Putamen (tissue), 1 donor: ENCODE data around the gene EXOC6.

Experiments used
- DNase-seq: peaks from one replicate; pipeline ENCODE4 v3.0.0-alpha.2; 2016; ENCODE audit warnings: low spot score

The EXOC6 gene

DNA sequence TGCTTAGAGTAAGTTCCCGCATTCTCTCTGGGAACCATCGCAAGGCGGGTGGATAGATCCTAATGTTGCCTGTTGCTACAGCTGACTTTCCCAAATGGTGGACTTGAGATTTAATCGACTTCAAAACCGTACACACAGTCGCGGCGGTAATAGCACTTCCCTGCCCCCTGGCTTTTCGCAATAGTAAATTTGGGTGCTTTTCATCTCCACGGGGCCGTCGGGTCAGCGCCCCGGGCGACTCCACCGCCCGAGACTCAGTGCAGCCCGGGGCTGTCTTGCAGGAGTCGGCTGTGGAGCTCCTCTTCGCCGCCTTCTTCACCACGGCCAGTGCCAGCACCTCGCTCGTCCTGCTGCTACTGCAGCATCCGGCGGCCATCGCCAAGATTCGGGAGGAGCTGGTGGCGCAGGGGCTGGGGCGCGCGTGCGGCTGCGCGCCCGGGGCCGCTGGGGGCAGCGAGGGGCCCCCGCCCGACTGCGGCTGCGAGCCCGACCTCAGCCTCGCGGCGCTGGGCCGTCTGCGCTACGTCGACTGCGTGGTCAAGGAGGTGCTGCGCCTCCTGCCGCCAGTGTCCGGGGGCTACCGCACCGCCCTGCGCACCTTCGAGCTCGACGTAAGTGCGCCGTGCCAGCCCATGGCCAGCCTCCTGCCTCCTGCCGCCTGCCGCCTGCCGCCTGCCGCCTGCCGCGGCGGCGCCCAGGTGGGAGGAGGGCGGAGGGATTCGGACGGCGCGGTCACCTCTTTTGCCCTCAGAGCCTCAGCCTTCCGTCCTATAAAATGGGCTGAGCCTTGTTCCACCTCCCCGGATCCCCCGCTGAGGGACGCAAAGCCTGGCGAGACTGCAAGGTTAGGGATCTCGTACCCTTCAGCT is 217.6 kb downstream of the EXOC6 start:
- no peak for DNase-seq

DNA sequence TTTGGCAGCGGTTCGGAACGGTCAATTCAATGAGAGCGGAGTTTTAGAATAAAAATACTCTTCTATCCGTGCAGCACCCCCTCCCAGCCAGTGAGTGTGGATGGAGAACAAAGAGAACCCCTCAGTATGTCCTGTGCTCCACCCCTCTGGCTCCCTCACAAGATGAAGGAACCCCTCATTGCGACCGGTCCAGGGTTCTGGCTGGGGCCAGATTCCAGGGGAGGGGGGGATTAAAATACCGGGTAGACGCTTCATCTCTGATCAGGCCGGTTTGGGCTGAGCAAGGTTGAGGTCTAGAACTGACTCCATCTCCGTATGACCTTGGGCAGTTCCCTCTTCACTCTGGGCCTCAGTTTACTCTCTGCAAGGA is 218.2 kb downstream of the EXOC6 start:
- DNase-seq = no peak

DNA sequence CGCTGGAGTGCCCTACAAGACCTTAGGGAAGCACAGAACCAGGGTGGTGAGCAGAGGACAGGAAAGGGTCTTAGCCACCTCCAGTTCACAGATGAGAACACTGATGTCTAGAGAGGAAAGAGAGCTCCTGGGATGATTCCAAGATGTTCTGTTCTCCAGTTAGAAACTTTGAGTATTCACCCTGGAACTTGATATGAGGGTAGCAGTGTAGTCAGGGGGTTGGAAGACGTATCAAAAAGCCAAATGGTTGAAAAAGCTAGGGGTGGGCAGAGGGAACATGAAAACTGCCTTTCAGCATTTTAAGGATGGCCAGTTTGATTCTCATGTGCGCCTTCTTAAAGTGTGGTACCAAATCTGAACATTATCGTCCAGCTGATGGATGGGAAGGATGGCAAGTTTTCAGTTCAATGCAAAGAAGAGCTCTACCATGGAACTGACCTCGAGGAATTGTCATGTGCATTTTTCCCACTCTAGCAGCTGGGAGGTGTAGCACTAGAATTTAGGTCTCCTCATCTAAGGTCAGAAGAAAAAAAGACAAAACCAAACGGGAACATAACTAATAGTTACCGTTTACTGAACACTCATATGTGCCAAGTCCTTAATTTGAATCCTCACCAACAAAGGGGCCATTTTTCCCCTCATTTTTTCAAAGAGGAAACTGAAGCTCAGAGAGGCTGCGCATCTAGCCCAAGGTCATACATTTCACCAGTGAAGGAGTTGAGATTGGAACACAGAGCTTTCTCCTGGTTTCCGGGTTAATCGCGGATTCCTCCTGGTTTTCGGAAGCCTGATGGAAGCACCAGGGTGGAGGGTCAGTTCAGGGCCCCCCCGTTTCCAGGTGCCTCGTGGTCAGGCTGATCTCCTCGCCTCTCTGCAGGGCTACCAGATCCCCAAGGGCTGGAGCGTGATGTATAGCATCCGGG is 219.4 kb downstream of the EXOC6 start:
- DNase-seq = no peak

DNA sequence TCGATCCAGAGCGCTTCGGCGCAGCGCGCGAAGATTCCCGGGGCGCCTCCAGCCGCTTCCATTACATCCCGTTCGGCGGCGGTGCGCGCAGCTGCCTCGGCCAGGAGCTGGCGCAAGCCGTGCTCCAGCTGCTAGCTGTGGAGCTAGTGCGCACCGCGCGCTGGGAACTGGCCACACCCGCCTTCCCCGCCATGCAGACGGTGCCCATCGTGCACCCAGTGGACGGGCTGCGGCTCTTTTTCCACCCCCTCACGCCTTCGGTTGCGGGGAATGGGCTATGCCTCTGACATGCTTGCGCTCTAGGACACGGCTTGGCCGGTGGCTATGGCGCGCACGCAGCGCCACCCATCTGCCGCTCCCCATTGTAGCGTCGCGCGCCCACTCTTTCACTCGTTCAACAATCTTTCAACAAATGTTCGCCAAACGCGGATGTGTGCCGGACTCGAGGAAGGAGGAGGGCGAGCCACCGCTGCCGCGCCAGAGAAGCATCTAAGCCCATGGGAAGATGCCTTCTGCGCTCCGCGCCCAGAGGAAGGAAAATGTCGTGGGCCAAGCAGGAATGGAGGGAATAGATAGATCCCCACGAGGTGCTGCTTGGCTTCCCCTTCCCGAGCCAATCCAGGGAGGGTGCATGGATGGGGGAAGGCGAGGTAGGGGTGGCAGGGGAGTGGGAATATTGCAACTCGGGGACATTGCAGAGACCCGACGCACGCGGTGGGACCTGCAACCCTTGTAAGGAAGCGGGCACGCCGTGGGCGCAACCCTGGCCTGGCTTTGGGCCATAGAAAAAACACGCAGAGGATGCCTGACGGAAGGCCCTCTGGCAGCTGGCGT is 220.3 kb downstream of the EXOC6 start:
- DNase-seq = no peak

DNA sequence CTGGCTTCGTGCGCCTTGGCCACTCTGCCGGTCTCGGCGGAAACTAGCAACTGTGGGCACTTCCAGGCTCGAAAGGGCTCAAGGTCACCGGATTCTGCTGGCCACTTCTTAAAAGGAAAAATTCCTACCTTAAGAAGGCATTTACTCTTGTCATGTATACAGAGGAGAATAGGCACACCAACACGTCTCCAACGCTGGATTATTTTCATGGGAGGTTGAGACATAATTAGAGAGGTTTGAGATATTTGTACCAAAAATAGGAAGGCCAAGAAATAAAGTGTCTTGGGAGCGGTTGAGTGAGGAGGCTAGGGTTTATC is 220.9 kb downstream of the EXOC6 start:
- no peak for DNase-seq

DNA sequence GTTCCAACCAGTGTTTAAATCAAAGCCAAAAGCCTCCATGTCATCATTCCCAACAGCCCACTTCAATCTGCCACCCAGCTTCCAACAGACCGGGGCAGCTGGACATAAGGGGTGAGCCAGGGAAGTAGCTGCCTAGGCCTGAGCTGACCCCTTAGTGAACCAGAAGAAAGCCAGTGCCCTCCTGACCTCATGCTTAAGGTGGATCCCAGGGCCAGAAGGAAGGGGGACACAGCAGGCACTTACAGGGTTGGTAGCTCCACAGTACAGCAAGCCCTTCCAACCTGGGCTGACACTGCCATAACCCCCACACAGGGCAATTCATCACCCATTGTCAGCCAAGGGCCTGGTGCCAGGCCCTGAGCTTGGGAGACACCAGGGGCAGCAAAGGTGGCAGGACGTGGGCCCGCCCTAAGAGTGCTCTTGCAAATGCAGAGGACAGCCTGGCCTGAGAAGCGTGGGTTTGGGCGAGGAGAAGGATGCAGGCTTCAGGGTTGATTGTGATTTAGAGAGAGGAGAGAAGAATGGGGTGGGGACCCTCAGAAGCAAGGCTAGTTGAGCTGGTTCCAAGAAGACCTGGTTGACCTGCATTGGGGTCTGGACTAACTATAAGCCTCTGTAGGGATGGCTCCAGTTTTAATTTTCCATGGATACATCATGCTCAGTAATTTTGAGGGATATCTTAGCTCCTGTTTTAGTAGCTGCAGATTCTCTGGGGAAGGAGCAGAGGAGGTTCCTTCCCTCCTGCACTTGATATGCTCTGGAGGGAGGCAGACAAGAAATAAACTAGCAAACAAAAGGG is 222.3 kb downstream of the EXOC6 start:
- no peak for DNase-seq

DNA sequence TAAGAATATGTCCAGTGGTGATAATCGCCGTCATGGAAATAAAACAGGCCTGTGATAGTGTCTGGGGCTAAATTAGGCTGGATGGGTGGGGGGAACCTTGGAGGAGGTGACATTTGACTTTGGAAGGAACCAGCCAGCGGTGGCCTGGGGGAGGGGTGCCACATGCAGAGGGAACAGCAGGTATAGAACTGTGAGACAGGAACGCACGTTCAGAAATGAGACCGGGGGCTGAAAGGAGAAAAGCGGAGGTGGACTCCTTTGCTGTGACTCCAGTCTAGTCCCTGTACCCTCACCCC is 222.8 kb downstream of the EXOC6 start:
- no peak for DNase-seq

DNA sequence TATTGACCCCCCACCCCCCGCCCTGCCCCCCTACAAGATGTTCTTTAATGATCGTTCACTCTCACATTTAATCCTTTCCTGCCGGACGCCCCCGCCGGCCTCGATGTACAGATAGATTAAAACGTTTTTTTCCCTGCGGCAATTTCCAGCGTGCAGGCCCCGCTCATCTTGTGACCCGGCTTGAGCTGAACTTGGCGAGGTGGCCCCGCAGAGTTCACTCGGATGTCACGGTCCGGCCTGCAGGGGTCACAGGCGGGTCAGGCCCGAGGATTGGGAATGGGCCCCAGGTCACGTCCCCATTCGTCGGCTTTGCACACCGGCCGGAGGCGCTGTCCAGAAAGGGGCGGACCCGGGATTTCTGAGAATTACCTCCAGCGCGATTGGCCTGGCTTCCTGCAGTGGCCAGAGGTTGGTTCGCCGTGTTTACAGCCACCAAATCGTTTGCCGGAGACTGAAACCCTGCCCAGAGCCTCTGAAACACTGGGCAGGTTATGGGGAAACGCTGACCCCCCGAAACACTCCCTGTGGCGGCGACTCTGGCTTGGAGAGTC is 223.4 kb downstream of the EXOC6 start:
- no peak for DNase-seq

DNA sequence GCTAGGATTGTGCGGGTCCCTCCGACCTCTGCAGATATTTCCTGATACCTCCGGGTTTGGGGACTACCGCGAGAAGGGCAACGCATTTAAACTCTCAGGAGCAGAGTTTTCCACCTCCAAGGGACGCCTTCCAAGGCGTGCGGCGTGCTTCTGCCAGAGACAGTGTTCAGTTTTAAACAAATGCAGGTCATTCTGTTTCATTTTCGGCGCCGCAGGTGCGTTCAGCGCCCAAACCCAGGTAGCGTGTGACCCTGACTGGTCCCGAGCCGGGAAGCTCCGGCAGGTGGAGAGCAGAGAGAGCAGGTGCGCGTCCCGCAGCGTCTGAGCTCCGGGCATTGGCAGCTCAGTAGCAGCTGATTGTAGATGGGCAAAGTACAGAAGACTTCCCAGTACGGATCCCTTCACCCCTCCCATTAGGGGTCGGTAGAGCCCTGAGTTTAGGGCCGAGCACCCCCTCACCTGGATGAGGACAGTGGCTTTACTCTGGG is 223.9 kb downstream of the EXOC6 start:
- DNase-seq = no peak

DNA sequence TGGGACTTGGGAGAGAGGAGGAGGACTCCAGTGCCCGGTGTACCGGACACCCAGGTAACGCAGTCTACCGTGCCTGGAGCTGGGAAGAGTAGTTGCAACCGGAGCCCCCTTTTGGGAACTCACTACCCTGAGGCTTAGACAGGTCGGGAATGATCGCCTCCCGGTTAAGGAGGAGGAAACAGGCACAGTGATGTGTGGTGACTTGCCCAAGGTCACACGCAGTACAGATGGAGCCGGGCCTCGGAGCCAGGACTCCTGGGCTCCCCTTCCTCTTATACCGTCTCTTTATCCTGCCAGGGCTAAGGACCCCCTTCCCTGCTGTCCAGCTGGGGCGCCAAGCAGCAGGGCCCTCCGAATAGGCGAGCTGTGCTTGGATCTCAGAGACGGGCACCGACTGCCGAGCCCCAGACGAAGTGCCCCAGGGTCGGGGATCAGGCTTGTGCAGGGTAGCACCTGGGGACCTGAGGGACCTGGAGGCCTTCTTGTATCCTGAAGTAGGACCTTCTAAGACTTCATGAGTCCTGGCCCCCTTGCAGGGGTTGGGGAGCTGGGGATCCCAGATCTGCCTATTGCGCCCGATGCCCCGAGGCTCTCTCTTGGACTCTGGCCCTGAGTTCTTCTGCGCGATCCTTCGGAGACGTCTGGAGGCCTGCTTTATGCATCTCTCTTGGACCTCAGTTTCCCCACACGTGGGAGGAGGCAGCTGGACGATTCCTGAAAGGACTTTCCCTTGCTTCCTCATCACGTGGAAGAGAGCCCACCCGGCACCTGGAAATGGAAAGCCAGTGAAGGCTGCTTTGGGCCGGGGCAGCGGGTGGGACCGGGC is 224.6 kb downstream of the EXOC6 start:
- no peak for DNase-seq

DNA sequence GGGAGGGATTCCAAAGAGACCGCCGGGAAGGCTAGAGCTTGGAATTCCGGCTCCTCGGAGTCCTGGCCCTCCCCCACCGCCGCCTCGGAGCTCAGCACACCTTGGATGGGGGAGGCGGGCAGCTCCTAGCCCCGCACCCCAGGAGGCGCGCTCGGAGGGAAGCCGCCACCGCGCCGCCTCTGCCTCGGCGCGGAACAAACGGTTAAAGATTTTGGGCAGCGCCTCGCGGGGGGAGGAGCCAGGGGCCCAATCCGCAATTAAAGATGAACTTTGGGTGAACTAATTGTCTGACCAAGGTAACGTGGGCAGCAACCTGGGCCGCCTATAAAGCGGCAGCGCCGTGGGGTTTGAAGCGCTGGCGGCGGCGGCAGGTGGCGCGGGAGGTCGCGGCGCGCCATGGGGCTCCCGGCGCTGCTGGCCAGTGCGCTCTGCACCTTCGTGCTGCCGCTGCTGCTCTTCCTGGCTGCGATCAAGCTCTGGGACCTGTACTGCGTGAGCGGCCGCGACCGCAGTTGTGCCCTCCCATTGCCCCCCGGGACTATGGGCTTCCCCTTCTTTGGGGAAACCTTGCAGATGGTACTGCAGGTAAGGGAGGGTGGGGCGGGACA is 225.3 kb downstream of the EXOC6 start, which contains the start of gene CYP26A1:
CYP26A1 (plus strand) TSS at position 355 of the 608 bp plus-strand sequence; CDS start at position 397, 42 bp downstream.
- DNase-seq = no peak

DNA sequence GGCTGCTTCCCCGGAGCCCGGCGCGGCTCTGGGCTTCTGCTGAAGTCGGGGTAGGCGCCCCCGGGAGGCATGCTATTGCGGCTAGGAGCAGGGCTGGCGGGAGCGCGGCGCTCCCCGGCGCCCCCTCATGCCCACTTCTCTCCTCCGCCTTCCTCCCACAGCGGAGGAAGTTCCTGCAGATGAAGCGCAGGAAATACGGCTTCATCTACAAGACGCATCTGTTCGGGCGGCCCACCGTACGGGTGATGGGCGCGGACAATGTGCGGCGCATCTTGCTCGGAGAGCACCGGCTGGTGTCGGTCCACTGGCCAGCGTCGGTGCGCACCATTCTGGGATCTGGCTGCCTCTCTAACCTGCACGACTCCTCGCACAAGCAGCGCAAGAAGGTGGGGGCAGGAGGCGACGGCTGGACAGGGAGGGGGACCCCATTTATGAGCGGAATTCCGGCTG is 225.9 kb downstream of the EXOC6 start:
- DNase-seq = no peak

DNA sequence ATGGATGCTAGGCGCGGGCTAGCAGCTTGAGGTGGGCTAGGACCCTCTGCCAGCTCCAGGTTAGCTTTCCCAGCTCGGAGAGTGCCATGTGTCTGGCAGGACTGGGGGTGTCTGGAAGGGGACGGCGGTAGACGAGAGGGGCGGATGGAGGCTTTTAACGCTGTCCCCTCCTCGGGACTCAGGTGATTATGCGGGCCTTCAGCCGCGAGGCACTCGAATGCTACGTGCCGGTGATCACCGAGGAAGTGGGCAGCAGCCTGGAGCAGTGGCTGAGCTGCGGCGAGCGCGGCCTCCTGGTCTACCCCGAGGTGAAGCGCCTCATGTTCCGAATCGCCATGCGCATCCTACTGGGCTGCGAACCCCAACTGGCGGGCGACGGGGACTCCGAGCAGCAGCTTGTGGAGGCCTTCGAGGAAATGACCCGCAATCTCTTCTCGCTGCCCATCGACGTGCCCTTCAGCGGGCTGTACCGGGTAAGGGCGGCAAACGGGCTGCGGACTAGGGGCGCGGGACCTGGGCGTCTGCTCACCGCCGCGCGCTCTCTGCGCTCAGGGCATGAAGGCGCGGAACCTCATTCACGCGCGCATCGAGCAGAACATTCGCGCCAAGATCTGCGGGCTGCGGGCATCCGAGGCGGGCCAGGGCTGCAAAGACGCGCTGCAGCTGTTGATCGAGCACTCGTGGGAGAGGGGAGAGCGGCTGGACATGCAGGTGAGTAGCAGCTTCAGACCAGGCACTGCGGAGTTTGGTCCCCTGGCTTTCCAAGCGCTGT is 226.5 kb downstream of the EXOC6 start:
- DNase-seq = no peak

DNA sequence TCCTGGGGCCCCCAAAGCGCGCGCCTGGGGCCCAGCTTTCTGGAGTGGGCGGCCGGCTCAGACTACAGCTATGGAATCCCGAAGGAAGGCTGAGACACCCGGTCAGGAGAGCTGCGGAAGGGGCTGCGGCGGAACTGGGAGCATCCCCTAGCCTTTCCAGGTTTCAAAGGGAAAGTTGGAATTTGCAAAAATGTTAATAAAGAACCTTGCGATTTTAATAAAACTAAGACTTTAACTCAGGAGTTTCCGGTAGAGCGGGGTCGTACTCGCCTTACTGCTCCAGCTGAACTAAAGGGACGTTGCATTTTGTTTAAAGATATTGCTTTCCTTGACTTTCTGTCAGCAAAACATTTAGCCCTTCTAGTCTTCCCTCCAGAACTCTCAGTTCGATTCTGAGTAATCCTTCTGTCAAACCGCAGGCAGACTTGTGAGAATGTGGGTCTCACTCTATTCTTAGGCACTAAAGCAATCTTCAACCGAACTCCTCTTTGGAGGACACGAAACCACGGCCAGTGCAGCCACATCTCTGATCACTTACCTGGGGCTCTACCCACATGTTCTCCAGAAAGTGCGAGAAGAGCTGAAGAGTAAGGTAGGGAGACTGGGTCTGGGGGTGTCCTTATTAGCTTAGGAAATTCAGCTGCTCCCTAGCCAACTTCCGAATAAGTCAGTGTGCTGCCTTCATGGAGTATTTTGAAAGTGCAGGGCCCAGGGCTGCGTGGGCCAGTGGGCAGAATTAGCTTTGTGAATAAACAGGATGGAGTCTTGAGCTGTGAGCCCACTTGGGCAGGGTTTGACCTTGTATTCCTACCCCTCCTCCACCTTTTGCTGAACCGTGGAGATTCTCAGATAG is 227.3 kb downstream of the EXOC6 start:
- DNase-seq = no peak

DNA sequence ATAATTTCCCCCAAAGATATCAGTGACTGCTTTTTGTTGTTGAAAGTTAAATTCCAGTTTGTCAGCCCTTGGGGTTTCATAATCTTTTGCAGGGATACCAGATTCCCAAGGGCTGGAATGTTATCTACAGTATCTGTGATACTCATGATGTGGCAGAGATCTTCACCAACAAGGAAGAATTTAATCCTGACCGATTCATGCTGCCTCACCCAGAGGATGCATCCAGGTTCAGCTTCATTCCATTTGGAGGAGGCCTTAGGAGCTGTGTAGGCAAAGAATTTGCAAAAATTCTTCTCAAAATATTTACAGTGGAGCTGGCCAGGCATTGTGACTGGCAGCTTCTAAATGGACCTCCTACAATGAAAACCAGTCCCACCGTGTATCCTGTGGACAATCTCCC is 228.6 kb downstream of the EXOC6 start:
- DNase-seq = no peak

DNA sequence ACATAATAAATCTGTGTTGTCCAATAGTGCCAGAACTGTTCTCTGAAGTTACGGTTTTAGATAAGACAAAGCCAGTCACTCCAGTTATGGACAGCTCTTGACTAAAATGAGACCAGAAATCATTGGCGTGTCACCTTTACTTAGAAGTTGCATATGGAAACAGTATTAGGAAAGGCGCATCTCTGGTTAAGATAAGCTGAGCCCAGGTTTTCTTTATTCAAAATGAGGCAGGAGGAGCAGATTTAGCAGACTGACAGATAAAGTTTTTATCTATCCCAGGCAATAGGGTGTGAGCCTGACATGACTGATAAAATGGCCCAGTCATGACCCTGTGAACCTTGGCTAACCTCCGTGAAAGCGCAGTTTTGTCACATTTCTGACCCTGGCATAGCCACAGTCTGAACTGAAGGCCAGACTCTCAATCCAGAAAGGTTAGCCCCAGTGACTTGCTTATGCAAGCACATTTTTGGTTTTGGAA is 229.6 kb downstream of the EXOC6 start:
- DNase-seq = no peak

DNA sequence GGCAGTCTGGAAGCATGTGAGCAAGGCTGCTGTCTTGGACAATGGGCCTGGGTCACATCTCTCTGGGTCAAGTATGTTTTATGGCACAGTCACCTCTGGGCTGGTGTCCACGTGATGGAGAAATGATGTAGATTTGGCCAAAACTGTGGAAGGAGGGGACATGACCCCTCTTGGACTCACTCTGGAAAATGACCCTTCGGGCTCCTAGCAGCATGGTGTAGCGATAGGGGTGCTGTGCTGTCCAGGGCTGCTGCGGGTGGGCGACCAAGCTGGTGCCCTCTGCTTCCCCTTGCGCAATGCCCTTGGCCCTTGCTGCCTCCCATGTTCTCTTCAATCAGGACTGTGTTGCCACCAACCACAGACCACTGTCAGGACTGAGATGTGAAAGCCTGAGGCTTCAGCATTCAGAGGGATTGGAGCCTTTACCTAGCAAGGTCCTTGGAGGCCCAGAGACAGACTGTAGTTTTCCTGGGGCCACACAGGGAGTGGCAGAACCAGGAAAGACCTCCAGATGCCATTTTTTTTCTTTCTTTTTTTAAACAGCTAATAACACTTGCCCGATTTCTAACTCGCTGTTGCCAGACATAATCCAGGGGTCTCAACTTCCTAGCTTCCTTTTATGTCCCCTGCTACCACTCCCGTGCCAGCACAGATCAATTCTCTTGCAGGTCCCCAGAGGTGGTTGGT is 231.5 kb downstream of the EXOC6 start:
- no peak for DNase-seq
